ENCODE data around the gene BMS1.
"Not testable (repeated sequence)": the region's sequence is repeated elsewhere in the genome, so short reads cannot be mapped to it uniquely, and the experiment has no call there.

BMS1 gene

DNA sequence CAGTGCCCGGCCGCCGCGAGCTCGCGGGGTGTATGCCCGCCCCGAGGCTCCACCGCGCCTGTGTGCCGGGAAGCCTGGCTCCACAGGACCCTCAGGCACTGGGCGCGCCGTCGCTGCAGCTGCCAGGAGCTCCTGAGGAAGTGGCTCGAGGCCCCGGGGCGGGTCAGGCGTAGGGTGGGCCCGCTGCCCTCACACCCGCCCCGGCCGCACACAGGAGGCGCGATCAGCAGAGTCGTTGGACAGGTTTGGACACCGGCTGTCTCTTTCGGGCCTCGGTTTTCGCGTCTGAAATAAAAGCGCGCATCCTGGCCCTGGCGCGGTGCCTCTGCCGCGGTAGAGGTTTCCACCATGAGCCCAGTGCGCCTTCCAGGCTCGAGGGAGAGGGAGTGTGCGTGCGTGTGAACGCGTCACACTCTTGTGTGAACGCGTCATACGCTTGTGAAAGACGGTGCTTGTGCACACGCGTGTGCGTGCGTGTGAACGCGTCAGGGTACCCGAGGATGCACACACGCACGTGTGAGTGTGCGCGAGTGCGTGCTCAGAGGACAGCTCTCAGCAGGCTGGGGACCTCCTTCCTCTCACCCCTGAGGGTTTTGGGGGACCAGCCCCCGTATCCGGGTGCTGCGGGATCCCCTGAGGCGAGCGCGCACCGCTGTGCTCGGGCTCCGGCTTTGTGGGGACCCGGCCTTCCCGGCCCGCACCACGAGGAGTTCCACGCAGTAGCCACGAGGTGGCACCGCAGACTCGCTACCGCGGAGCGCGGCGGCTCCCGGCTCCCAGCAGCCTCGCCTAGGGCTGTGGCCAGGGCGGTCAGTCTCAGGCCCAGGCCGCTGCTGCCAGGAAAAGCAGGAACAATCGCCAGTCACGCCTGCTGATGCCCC lies 83.8 kb downstream of the BMS1 start:
- DNase-seq: peak; percentile 0

DNA sequence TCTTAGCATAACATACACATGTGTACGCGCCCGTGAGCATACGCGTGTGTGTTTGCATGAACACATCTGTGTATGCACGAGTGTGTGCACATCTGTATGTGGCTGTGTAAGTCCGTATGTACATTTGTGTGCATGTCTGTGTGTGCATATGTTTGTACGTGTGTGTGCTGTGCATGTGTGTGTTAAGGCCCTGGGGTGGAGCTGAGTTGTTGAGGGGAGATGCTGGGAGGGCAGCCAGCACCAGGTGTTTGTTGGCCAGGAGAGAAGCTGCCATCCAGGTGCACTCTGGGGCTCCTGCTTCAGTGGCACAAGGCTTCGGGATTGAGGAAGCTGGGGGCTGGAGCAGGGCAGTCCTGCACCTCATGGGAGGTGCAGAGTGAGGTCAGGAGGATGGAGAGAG lies 85.0 kb downstream of the BMS1 start:
- DNase-seq: no peak

DNA sequence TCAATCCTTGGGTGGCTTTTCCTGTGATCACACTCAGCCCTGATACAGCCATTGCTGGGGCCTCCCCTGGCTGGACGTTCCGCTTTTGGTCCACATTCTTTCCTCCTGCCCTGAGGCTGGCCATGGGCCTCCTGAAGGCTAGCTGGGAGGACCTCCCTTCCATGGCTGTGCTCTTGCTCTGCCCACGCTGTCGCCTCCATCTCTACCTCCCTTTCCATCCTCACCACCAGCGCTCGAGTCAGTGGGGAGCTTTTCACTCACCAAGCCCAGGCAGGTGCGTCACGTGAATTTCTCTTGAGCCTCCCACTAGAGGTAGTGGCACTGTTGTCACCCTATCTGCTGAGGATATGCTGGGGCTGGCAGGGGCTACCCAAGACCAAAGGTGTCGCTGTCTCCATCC lies 85.9 kb downstream of the BMS1 start:
- no peak for DNase-seq

DNA sequence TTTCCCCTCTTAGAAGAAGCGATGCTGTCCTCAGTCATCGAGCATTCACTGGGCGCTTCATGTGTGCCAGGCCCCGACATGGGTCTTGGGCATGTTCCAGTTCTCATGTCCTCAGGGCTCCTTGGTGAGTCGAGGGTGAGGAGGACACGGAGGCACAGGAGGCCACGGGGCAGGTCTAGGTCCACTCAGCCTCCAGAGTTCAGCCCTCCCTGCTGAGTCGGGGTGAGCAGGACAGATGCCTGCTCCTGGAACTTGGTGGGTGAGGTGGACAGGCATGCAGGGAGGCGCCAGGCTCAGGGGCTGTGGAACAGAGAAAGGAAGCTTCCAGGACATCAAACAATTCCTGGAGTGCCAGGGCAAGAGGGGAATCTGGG lies 87.4 kb downstream of the BMS1 start:
- DNase-seq: no peak

DNA sequence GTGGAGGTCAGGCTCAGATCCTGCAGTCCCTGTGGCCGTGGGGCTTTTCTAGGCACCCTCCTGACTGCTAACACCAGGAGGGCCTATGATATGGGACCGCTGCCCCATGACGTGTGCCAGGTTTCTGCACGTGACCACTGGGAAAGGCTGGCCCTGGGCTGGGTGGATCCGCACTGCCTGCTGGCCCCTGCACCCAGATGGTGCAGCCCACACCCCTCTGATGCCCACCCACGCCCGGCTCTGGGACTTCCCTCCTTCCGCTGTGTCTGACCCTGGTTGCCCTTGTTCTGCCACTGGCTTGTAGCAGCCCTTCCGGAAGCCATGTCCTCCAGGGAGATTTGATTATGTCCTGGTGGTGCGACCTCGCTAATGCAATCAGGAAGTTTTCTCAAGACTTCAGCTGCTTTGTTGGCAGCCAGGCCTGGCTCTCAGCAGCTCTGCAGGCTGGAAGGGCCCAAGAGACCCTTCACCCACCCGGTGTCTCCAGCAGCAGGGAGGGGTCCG lies 88.6 kb downstream of the BMS1 start:
- not testable (repeated sequence) for DNase-seq

DNA sequence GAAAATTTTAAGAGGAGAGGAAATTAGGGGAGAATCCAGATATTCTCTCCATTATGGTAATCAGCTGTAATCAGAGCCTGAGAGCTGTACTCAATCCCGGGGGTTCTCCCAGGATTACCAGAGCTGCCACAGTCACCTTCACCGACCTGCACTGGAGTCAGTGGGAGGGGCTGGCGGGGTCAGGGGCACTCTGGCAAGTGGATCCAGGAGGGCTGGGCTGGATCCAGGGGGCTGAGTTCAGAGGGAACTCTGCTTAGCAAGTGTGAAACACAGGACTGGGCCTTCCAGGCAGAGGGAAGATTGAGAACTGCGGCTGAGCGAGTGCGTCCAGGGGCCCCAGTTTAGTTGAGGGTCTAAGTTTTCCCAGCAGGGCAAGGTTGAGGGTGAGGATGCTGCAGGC lies 89.2 kb downstream of the BMS1 start:
- no peak for DNase-seq

DNA sequence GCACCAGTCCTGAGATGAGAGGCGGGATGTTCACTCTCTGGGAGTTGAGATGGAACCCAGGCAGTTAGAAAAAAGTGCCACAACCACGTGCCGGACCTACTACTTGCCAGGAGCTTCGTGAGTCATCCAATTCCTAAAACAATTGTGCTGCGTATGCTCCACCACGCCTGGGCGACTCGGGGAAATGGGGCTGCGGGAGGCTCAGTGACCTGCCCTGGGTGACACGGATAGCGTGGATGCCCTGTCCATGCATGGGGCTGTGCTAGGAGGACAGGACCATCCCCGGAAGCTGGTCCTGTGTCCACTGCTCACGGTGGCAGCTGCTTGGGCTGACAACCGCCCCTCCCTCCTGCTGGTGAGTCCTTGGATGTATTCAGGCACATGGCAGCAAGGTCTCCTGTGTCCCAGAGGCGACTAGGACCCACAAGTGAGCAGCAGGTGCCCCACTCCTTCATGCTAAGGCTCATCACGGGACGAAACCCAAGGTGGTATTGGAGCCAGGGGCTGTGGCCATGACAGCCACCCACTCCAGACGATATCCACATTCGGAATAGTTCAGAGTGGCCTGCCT lies 90.4 kb downstream of the BMS1 start:
- no peak for DNase-seq

DNA sequence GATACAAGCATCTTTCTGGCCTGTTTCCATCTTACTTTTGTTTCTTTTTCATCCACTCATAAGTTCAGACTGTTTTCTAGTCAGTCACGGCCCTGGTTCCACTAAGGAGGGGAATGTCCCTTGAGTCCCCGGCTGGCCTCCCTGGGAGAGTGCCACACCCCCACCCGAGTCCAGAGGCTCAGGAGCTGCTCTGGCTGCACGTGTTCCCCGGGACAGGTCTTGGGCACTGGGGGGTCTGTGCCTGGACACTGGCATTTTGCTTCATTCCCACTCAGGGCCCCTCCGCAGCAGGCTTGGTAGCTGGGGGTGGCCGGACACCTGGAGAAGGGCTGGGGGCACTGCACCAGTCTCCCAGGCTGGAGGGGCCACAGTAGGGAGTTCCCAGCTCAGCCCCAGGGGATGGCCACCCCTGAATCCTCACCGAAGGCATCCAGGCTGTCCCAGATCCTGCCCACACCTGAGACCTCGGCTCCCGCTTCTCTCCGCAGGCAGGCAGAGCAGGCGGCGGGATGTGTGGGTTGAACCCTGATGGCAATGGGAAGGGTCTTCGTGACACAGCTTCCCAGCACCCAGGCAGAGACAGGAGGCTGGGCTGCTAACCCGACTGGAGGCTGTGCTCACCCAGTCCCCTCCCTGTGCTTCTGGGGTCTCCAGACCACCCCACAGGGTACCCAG lies 92.3 kb downstream of the BMS1 start:
- DNase-seq: no peak

DNA sequence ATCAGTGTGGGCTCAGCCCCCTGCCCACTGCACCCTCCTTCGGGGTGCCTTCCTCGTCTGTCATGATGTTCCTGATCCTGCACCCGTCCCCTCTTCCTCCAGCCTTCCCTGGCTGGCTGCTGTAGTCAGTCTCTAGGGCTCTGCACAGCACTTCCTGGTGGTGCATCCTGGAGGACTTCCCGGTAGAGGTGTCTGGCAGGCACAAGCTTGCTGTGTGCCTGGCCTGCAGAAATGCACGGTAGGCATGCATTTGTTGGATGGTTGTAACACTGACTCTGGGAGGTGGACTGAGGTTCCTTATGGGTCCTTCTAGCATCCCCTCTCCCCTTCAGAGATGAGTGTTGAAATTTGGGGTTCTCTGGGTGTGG lies 92.8 kb downstream of the BMS1 start:
- no peak for DNase-seq

DNA sequence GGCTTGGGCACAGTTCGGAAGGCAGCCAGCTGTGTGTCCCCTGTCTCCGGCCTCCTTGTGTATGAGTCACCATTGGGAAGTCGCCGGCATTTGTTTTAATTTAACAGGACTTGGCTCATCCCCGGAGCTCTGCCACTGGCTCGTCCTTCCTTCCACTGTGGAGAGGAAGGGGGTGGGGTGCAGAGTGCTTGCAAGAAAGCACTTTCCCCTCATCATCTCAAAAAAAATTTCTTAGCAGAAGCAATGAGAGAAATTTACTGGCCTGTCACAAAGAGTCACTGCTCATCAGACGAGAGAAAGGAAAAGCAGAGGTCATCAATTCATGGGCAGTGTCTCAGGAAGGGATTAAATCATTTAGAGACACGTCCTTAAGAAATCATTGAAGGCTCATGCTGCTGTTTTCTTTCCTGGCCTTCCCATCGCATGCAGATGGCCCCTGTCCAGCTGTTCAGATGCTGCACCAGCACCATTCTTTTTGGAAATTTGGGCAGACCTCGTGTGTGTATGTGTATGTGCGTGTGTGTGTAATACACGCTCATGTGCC lies 93.3 kb downstream of the BMS1 start:
- DNase-seq: no peak

DNA sequence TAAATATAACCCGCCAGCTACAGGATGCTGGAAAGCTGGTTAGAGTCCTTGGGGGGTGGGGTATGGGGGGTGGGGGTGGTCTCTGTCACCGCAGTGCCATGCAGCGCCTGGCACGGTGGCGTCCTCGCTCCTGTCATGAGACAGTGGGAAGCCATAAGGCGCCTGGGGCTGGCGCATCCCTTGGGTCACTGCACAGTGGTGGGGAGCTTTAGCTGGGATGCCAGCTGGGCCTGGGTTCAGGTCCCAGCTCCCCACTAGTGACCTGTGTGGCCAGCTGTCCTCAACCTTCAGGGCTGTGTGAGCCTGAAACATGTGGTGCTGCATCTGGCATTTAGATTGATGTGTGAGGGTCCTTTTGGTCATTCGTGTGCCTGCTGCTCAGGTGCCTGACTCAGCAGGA lies 93.9 kb downstream of the BMS1 start:
- no peak for DNase-seq

DNA sequence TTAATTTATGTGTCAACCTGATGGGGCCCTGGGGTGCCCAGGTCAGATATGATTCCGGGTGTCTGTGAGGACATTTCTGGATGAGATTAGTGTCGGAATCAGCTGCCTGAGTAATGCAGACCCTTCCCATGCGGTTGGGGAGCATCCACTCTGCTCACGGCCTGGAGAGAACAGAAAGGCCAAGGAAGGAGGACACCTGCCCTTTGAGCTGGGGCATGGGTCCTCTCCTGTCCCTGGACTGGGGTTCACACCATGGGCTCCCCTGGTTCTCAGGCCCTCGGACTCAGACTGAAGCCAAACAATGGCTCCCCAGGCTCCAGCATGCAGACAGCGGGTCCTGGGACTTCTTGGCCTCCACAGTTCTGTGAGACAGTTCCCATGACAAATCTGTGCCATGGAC lies 94.3 kb downstream of the BMS1 start:
- no peak for DNase-seq

DNA sequence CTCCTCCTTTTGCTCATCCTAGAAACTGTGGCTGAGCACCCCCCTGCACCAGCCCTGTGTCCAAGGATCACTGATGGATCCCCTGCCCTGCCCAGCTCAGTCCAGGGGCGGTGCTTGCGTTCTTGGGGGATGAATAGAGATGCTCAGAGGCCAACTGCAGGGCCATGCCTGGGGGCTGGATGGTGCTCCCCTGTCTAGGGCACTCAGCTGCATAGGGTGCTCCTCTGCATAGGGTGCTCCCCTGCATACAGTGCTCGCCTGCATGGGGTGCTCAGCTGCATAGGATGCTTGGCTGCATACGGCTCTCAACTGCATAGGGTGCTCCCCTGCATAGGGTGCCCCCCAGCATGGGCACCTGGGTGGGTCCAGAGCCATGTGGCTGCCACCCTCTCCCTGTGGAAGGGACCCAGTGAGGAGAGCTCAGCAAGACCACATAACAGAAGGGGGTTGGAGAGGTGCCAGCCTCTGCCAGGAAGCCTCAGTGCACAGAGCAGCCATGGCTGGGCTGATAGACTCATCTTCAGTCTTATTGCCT lies 95.0 kb downstream of the BMS1 start:
- DNase-seq: no peak

DNA sequence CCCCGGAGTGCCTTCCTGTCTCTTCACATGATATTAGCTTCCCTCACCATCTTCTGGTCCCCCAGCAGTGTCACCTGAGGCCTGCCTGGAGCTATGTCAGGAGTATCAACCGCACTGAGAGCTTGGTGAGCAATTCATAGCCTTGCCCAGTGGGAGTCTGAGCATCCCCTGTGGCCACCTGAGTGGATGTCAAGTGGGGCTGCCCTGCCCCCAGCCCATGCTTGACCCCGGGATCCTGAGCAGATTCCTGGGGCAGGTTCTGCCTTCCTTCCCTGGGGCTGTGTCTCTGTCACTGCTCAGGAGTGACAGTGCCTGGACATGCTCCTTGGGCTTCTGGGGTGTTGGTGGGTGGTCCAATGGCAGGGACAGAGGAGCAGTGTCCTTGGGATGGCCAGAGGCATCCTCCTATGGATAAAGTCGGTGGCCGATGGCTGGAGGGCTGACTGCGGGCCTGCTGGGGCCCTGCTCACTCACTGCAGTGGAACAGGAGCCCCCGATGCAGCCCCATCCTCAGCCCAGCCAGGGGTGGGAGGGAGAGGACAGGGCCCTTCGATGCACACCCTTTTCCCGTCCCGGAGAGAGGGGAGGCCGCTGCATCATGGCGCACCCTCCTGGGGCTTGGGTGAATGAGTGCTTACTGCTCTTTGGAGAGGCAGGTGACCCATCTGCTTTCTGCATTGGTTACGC lies 95.7 kb downstream of the BMS1 start:
- DNase-seq: no peak

DNA sequence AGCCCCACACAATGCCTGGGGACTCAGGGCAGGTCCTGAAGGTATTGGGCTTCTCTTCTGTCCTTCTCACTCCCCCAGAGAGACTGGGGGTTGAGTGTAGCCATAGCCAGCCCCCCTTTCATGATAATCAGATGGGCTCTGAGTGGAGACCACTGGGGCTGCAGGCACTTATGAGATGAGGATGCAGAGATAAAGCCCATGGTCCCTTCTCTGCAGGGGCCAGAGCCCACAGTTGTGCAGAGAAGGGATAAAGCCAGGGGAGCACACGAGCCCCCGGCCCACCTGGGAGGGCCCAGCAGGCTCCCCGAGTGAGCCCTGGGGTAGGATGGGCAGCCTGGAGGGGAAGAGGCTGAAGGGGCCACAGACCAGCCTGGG lies 96.2 kb downstream of the BMS1 start:
- no peak for DNase-seq

DNA sequence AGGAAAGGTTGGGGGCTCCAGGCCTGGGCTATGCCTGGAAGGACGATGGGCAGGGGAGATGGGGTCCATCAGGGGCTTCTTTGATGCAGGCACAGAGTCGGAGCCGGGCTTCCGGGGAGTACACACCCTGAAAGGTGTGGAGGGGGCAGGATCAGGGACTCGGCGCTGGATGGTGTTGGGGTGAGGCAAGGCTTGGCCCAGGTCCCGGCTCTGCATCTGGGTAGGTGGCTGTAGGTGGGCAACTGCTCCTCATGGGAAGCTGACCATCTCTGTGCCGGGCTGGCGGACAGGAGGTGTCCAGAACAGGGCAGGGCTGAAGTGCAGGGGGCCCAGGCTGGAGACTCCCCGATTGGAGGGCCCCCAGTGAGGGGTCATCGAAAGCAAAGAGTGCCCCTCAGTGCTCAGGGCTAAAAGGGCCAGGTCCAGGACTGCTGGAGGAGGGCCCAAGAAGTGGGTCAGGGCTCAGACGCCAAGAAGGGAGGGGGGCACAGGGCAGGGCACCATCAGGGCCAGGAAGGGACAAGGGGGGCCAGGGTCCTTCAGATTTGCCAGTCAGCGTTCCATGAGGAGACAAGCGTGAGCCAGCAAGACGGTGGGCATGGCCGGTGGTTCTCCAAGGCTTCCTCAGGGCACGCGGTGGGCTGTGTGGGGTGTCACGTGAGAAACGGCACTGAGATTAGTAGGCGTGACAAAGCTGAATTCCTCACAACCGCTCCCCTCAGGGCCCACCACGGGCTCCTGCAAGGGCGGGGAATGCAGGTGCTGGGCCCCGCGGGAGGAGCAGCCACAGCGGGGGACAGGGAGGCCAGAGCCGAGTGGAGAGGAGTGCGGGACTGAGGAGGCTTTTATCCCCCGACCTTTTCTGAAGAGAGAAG lies 97.0 kb downstream of the BMS1 start:
- DNase-seq: no peak

DNA sequence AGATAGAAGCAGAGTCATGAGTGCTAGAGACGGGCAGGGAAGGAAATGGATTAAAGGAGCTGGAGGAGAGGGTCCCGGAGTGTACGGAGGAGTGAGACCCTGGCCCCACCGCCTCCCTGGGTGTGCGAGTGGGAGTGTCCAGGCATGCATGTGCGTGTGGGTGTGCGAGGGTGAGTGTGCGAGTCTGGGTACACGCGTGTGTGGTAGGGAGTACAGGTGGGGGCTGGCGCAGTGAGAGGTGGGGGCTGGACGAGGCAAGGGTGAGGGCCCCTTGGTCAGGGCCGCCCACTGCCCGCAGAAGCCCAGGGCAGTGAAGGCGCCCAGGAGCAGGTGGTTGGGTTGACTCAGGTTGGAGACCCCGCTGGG lies 97.6 kb downstream of the BMS1 start:
- no peak for DNase-seq

DNA sequence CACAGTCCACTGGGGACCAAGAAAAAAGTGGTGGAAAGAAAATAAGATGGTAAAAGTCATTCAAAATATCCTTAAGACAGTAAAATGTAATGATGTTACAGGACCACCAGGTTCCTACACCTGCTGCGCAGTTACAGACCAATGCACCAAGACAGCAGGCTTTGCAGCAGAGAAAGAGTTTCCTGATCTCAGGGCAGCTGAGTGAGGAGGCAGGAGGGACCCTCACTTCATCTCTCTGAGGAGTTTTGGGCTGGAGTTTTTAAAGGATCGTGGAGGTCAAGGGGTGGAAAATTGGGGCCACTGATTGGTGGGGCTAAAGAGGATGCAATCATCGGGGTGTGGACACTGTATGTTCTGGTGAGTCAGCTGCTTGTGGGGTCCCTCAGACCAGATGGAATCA lies 100.0 kb downstream of the BMS1 start:
- DNase-seq: no peak
